ENCODE data around the gene CLPTM1L.
"Not testable (repeated sequence)": the region's sequence is repeated elsewhere in the genome, so short reads cannot be mapped to it uniquely, and the experiment has no call there.

Gene CLPTM1L

GRCh38 chr5:1383886-1384401 is 39.0 kb upstream of the CLPTM1L start:
- H3K4me1 Mint-ChIP-seq = peaks cover 28% of the 10 kb centered on the region
- H3K9me3 Mint-ChIP-seq = no peaks in the 10 kb centered on the region
- no peaks in the 10 kb centered on the region for H3K36me3 Mint-ChIP-seq
- no peak overlapping the region for H3K4me3 Mint-ChIP-seq
- H3K27ac Mint-ChIP-seq = no peak overlapping the region
- no peaks in the 10 kb centered on the region for H3K27me3 Mint-ChIP-seq

DNA sequence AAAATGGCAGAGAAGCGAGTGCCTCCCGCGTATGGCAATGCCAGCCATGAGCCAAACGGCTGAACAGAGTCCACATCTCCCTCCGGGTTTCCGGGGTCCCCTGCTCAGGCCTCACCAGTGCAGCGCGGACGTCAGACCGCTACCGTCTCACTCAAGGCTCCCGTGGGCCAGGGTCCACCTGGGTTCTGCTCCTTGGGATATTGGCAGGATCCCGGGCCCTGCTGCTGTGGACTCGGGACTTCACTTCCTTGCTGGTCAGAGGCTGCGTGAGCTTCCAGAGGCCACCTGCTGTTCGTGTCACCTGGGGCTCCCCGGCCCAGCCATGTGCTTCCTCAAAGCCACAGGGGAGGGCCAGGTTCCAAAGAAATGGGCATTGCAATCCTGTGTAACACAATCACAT is 38.4 kb upstream of the CLPTM1L start:
- no peaks in the 10 kb centered on the region for H3K9me3 Mint-ChIP-seq
- no peak overlapping the region for H3K4me3 Mint-ChIP-seq
- H3K27me3 Mint-ChIP-seq = no peaks in the 10 kb centered on the region
- no peaks in the 10 kb centered on the region for H3K36me3 Mint-ChIP-seq
- H3K4me1 Mint-ChIP-seq = peaks cover 28% of the 10 kb centered on the region
- no peak overlapping the region for H3K27ac Mint-ChIP-seq

DNA sequence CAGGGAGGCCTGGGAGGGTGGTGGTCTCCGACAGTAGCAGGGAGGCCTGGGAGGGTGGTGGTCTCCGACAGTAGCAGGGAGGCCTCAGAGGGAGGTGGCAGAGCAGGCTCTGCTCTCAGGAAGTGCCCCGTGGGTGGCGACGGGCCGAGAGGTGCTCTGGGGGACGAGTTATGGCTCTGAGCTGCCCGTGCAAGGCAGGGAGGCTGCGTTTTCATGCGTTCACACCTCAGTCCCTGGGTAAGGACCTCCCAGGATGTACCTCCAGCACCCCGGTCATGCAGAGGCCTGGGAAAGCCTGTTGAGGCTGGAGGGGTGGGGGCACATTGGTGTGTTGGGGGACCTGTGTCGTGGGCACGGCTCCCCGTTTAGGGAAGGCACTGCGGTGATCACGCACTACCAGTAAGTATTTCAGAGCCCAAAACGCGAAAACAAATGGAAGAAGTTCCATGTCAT is 37.4 kb upstream of the CLPTM1L start:
- H3K27ac Mint-ChIP-seq = no peak overlapping the region
- no peaks in the 10 kb centered on the region for H3K36me3 Mint-ChIP-seq
- peaks cover 24% of the 10 kb centered on the region for H3K4me1 Mint-ChIP-seq
- no peak overlapping the region for H3K4me3 Mint-ChIP-seq
- H3K9me3 Mint-ChIP-seq = no peaks in the 10 kb centered on the region
- no peaks in the 10 kb centered on the region for H3K27me3 Mint-ChIP-seq

GRCh38 chr5:1381370-1382247 is 36.7 kb upstream of the CLPTM1L start:
- Mint-ChIP-seq H3K36me3 (no peaks in the 10 kb centered on the region), H3K4me3 (no peak overlapping the region), H3K27ac (no peak overlapping the region), H3K27me3 (no peaks in the 10 kb centered on the region), H3K9me3 (no peaks in the 10 kb centered on the region), H3K4me1 (peaks cover 17% of the 10 kb centered on the region)

- no peaks in the 10 kb centered on the region for H3K9me3 Mint-ChIP-seq
- H3K36me3 Mint-ChIP-seq = no peaks in the 10 kb centered on the region
- no peak overlapping the region for H3K27ac Mint-ChIP-seq
- H3K27me3 Mint-ChIP-seq = no peaks in the 10 kb centered on the region
- H3K4me1 Mint-ChIP-seq = peaks cover 11% of the 10 kb centered on the region
- H3K4me3 Mint-ChIP-seq = no peak overlapping the region
Observed at GRCh38 chr5:1380910-1381309, 36.0 kb upstream of the CLPTM1L start.

GRCh38 chr5:1380011-1380817 is 35.3 kb upstream of the CLPTM1L start:
- Mint-ChIP-seq H3K36me3 (no peaks in the 10 kb centered on the region), H3K4me3 (peak overlapping the region; percentile 68), H3K4me1 (peaks cover 6% of the 10 kb centered on the region), H3K27me3 (no peaks in the 10 kb centered on the region), H3K27ac (no peak overlapping the region), H3K9me3 (no peaks in the 10 kb centered on the region)

- peak overlapping the region; percentile 19 for H3K27ac Mint-ChIP-seq
- no peaks in the 10 kb centered on the region for H3K9me3 Mint-ChIP-seq
- peaks cover 4% of the 10 kb centered on the region for H3K4me1 Mint-ChIP-seq
- no peaks in the 10 kb centered on the region for H3K27me3 Mint-ChIP-seq
- no peaks in the 10 kb centered on the region for H3K36me3 Mint-ChIP-seq
- H3K4me3 Mint-ChIP-seq = no peak overlapping the region
Observed at GRCh38 chr5:1378866-1379659, 34.2 kb upstream of the CLPTM1L start.

DNA sequence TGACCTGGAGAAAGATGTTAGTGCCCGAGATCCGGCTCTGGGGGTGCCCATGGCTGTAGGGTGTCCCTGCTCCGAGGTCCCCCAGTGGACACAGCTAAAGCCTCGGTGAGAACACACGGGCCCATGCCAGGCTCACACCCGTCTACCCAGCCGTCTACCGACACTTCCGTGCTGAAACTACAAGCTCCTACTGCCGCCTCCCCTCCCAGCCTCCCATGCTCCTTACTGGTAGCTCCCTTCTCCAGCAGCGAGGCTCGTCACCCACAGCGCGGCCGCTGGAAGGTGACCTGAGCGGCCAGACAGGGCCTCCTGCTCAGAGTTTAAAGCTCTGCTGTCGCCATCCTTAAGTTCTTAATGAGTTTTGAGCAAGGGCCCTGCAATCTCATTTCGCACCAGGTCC is 33.2 kb upstream of the CLPTM1L start:
- Mint-ChIP-seq H3K9me3 (no peaks in the 10 kb centered on the region), H3K4me3 (no peak overlapping the region), H3K27me3 (no peaks in the 10 kb centered on the region), H3K27ac (peak overlapping the region; percentile 63), H3K4me1 (peaks cover 4% of the 10 kb centered on the region), H3K36me3 (no peaks in the 10 kb centered on the region)

DNA sequence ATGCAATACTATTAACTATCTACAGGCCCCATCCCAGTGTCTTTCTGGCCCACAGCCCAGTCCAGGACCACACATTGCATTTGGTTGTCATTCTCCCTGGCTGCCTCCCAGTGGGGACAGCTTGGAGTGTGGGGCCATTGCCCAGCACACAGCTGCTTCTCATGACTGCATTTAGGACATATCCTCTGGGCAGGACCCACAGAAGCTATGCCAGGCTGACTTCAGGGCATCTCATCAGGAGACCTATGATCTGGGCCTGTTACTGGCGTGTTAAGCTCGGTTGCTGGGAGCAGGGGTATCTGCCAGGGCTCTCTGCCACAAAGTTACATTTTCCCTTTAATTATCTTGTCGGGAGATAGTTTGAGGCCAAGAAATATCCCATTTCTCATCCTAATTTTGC is 32.1 kb upstream of the CLPTM1L start:
- Mint-ChIP-seq H3K4me1 (peaks cover 4% of the 10 kb centered on the region), H3K27me3 (no peaks in the 10 kb centered on the region), H3K4me3 (no peak overlapping the region), H3K9me3 (no peaks in the 10 kb centered on the region), H3K36me3 (no peaks in the 10 kb centered on the region), H3K27ac (no peak overlapping the region)

DNA sequence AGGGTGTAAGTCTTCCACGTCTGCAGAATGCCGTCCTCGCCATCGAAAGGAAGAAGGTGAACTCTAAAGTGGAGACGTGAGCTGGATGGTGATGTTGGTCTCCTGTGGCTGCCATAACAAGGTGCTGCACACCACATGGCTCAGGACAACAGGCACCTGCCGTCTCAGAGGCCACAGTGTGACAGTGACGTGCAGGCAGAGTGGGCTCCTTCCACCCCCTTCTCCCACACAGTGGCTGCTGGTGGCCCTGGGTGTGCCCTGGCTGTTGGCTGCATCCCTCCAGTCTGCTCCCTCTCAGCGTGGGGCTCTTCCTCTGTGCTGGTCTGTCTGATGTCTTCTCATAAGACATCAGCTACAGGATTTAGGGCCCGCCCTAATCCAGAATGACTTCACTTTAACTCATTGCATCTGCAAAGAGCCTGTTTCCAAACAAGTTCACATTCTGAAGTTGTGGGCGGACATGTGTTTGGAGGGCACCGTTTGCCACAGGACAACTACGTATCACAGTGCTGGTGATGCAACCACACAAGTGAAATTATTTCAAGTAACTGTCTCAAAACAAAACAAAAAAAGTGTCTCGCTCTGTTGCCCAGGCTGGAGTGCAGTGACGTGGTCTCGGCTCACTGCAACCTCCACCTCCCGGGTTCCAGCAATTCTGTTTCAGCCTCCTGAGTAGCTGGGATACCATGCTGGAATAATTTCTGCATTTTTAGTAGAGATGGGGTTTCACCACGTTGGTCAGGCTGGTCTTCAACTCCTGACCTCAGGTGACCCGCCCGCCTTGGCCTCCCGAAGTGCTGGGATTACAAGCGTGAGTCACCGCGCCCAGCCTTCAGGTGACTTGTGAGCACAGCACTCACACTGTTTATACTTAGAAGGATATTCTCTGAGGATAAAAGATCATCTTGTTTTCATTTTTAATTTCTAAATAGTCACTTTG is 31.2 kb upstream of the CLPTM1L start:
- H3K4me3 Mint-ChIP-seq = no peak overlapping the region
- no peaks in the 10 kb centered on the region for H3K27me3 Mint-ChIP-seq
- no peaks in the 10 kb centered on the region for H3K9me3 Mint-ChIP-seq
- H3K36me3 Mint-ChIP-seq = no peaks in the 10 kb centered on the region
- no peak overlapping the region for H3K27ac Mint-ChIP-seq
- H3K4me1 Mint-ChIP-seq = peaks cover 4% of the 10 kb centered on the region

DNA sequence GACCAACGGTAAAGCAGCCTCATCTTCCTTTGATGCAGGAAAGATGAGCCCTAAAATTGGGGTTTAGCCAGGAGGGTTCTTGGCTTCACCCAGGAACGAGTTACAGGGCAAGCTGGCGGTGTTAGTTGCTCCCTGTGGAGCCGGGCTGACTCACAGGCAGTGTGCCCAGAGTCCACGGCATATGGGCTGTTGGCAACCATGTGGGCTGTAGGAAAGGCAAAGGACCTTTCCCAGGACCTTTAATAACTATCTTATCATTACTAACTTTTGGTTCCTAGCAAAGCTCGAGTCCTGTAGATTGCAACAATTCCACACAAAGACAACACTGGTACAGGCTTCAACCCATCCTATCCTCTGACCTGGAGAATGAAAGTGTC is 29.8 kb upstream of the CLPTM1L start:
- H3K36me3 Mint-ChIP-seq = no peaks in the 10 kb centered on the region
- no peaks in the 10 kb centered on the region for H3K4me1 Mint-ChIP-seq
- H3K4me3 Mint-ChIP-seq = no peak overlapping the region
- no peak overlapping the region for H3K27ac Mint-ChIP-seq
- no peaks in the 10 kb centered on the region for H3K27me3 Mint-ChIP-seq
- no peaks in the 10 kb centered on the region for H3K9me3 Mint-ChIP-seq

DNA sequence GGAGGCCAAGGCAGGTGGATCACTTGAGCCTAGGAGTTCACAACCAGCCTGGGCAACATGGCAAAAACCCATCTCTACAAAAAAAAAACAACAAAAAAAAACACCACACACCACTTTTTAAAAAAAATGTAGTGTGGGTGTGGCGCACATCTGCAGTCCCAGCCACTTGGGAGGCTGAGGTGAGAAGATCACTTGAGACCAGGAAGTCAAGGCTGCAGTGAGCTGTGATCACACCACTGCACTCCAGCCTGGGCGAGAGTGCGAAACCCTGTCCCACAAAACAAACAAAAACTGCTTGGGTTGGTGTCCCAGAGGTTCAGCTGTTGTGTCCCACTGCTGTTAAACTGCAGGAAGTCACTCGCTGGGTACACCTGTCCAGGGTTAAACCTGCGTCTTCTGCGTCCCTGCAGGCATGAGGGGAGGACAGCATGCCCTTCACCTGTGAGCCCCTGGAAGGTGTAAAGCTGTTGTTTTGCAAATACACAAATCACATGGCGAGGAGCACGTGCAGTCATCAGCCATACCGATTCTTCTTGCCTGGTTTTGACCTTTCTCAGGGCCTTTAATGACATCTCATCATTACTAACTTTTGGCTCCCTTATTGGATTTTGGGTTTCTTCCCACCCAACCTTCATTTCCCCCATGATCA is 29.3 kb upstream of the CLPTM1L start:
- H3K27me3 Mint-ChIP-seq = no peaks in the 10 kb centered on the region
- H3K9me3 Mint-ChIP-seq = no peaks in the 10 kb centered on the region
- H3K4me3 Mint-ChIP-seq = no peak overlapping the region
- no peak overlapping the region for H3K27ac Mint-ChIP-seq
- no peaks in the 10 kb centered on the region for H3K36me3 Mint-ChIP-seq
- H3K4me1 Mint-ChIP-seq = no peaks in the 10 kb centered on the region

DNA sequence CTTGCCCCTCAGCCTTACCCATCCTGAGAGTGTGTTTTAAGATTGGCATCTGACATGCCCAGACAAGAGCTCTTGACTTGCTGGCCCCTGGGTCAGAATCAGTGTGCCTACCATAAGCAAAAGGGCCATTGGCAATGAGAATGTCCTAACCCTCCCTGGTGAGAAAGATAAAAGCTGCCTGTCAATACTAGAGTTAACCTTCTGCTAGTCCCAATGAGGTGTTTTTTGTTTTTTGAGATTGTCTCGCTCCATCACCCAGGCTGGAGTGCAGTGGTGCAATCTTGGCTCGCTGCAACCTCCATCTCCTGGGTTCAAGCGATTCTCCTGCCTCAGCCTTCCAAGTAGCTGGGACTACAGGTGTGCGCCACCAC is 27.1 kb upstream of the CLPTM1L start:
- H3K36me3 Mint-ChIP-seq, H3K9me3 Mint-ChIP-seq, H3K4me3 Mint-ChIP-seq, H3K4me1 Mint-ChIP-seq, H3K27ac Mint-ChIP-seq, H3K27me3 Mint-ChIP-seq: not testable (repeated sequence)

DNA sequence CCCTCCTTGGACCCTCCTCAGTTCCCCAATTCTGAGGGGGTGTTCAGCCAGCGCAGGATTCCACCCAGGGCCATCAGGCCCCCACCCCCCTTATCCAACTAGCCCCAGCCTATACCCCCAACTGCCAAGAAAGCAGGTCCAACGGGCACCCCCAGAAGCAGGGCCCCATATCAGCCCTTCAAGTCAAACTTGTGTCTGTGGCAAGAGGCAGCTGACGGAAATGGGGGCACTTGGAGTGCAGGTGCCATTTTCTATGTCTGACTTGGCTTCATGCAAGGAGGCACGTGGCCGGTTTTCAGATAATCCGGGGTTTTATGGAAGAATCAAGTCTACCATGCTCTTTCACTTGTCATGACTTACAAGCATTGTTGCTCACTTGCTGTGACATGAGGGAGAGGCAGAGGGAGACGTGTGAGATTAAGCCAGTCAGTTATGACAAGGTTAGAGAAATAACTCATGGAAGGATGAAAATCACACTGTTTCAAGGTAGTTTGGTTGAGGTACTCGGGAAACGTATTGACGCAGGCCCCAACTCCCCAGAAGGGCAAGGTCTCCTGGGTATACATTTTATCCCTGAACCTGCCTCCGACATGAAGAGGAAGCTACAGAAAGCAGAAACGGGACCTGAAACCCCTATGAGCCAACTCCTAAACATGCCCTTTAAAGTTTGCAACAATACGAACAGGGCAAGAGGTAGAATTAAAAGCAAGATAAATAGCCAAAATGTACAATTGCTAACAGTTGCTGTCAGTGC is 26.5 kb upstream of the CLPTM1L start:
- H3K27ac Mint-ChIP-seq = no peak overlapping the region
- H3K9me3 Mint-ChIP-seq = no peaks in the 10 kb centered on the region
- H3K36me3 Mint-ChIP-seq = no peaks in the 10 kb centered on the region
- H3K4me3 Mint-ChIP-seq = no peak overlapping the region
- H3K4me1 Mint-ChIP-seq = no peaks in the 10 kb centered on the region
- H3K27me3 Mint-ChIP-seq = no peaks in the 10 kb centered on the region

Data from activated naive CD4-positive, alpha-beta T cell treated with anti-CD3 and anti-CD28 coated beads, Interleukin-2, amount 50 U/mL, for 24 hours (primary cell).